GM21360 (cell line): Measurements from ENCODE around the gene MYCN.

ENCODE experiments used
- ATAC-seq: cut with Tn5 transposase; IDR thresholded peaks from one replicate; pipeline ENCODE4 v1.9.1; 2021; ENCODE audit warnings: mild to moderate bottlenecking, moderate library complexity; ENCODE audit not compliant: unreplicated experiment

The MYCN gene

GRCh38 chr2:15992457-15993231 lies 52.3 kb downstream of the MYCN start:
- no peak for ATAC-seq

GRCh38 chr2:15993232-15993610 lies 52.9 kb downstream of the MYCN start:
- ATAC-seq, result no peak

- no peak for ATAC-seq
Measured at GRCh38 chr2:15993666-15994065, 53.3 kb downstream of the MYCN start.

GRCh38 chr2:15995603-15996002 lies 55.3 kb downstream of the MYCN start:
- no peak for ATAC-seq
